ENCODE data around the gene KIRREL3. TPM values are rescaled to one million over a fixed set of nuclear protein-coding genes. Genes with fewer than 3 reads are reported as not detected.

KIRREL3 gene
- total RNA-seq, 1 donor from 2014 or later = 29.3 TPM

DNA sequence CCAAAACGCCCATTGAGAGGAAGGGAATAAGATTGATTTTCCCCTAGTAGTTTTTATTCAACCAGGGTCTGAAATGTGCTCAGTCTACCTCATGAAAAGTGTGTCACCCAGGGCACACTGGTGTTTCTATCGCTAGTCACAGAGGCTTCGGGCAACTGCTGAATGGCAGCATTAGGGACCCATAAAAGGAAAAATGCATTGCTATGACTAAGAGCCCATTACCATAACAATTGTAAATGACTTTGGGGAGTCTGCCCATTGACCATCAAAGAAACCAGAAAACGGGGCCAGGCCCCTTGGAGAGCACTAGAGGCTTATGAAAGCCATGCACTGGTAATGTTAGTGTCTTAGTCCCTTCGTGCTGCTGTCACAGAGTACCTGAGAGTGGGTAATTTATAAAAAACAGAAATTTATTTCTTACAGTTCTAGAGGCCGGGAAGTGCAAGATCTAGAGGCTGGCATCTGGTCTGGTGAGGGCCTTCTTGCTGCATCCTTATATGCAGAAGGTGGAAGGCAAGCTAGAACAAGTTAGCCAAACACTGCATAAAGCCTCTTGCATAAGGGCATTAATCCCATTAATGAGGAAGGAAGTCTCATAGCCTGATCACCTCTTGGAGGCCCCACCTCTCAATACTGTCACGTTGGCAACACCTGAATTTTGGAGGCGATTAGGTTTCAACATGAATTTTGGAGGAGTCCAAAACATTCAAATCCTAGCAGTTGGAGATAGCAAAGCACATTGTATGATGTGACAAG is 338.4 kb downstream of the KIRREL3 start:
- peak; percentile 10 for DNase-seq

DNA sequence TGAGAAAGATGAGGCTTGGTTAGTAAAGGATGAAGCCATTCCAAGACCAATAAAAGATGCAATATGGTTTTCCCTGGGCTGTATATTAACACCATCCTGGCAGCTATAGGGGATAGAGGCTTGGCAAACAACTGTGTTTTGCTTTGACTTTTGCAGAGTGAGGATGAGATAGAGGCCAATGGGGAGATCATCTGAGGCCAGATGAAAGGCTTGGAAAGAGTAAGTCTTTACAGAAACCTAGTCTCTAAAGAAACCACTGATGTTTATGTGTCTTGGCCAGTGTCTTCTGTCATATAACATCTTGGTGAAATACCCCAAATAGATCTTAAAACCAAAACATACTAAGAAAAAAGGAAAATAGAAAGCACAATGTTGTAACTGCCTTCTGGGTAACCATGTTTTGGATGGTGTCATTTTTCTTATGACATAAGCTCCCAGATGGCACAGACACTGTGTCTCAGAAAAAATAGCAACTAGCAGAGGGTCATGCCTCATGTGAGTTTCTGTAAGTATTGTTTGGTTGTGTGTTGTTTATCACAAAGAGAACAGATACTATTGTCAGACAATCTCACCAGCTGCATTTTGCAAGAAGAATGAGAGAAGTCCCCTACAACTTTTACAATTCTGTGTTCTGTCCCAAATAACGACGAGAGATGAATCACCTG is 339.7 kb downstream of the KIRREL3 start:
- no peak for DNase-seq

GRCh38 chr11:126660321-126660720 is 340.2 kb downstream of the KIRREL3 start:
- no peak for DNase-seq

DNA sequence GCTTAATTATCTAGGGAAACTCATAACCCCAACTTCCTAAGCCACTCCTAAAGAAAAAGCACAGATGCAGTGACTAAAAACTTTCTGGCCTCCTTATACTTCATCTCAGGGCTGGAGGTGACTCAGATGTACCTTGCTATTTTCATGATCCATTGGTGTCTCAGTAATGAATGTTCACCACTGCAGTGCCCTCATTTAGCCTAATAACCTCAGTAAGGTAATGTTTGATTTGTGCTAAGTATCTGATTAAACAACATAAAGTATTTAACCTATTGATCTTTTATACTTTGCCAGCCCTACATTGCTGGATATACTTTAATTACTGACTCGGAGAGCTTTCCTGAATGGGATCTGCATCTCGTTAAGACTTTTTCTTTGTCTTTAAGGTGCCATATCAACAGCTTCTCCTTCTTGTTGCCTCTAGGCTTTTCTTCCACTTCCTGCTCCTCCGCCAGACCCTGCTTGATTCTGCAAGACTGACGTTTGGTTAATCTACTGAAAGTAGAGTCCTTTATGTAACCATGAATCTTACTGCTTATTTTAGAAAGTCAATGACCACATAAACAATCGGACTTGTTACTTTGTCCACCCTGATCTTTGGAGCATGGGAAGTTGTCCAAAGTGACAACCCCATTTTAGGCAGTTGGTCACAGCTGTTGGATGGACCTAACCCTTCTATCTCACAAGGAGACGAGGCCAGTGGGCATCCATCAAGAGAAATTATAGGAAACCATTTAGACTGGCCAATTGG is 342.1 kb downstream of the KIRREL3 start:
- no peak for DNase-seq

- no peak for DNase-seq
These were observed 344.8 kb downstream of the KIRREL3 start for GRCh38 chr11:126655807-126656128.

DNA sequence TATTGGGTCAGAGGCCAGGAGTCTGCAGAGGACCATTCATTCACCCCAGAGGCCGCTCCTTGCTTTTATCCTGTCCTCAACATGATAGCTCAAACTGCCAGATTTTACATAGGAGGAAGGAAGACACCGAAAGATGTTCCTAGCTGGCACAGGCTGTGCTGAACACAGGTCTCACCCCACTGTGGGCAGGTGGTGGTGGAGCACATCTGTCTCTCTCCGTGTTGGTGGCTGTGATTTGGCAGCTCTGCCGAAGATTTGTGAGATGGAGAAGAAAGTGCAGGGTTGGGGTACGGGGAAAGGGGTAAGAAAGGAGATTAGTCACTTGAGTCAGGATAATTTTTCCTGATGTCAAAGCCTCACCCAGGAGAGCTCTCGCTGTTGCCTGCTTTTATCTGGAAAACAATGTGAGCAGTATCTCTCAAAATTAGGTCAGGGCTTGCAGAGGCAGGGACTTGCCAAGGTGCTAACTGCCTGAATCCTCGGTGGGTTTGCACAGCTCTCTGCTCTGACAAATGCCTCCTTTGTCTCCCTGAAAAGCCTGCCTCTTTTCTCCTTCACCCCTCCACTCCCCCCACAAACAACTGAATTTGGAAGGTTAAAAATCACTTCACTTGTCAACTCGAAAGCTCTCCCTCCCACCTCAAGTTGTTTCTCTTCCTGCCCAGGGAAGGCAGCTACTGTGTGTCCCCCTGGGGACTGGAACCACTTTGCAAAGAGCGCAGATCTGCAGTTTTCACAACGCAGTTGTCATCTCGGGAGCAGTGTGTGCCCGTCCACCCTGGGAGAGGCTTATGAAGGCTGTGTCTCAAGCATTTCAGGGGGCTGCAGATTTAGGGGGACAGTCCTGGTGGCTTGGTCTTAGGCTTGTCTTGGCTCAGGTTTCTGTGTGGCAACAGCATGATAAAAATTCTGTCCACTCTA is 345.4 kb downstream of the KIRREL3 start:
- DNase-seq = no peak

DNA sequence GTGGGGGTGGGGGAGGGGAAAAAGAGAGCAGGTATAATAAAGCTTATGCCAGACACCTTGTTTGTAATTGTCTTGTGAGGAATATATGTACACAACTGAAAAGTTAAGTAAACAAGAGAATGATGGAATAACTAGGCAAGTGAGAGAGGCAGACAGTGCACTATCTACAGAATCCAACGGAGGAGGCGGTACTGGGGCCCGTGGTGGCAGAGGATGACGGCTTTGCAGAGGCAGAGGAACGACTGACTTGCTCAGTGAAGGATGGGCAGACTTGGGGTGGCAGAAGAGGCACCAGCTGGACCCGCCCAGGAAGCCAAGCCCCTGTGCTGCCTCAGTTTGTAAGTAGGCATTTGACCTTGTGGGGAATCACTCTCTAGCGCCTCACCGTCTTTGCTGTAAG is 347.5 kb downstream of the KIRREL3 start:
- no peak for DNase-seq

DNA sequence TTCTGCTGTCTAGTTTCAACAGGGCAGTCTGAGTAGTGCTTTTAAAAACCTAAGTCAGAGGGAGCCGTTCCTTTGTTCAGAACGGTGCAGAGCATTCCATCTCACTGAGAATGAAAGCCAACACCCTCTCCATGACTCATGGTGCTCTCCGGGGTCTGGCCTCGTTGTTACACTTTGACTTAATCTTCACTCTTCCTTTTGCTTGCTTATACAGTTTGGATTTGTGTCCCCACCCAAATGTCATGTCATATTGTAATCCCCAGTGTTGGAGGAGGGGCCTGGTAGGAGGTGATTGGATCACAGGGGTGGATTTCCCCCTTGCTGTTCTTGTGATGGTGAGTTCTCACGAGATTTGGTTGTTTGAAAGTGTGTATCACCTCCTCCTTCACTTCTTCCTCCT is 352.8 kb downstream of the KIRREL3 start:
- no peak for DNase-seq

- no peak for DNase-seq
These were observed 353.6 kb downstream of the KIRREL3 start for GRCh38 chr11:126646701-126647557.

- DNase-seq = no peak
These were observed 355.4 kb downstream of the KIRREL3 start for GRCh38 chr11:126645186-126645585.

GRCh38 chr11:126640186-126640585 is 360.4 kb downstream of the KIRREL3 start:
- no peak for DNase-seq

DNA sequence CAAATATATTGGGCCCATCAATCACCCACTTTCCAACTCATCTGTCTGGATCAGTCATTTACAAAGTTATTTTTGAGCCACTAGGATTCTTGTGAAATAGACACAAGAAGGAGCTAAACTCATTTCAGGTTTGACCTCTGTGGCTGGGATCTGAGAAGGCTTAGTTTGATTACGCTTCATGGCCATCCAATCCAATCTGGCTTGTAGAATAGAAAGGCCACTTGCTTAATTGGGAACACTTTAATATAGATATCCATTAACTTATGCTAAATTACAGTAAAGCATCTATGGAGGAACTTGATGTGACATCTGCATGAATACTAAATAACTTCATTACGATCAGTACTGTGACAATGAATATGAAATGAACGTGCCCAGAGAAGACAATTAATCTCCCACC is 360.9 kb downstream of the KIRREL3 start:
- no peak for DNase-seq

- no peak for DNase-seq
These were observed 361.9 kb downstream of the KIRREL3 start for GRCh38 chr11:126638648-126639047.

- no peak for DNase-seq
These were observed 362.8 kb downstream of the KIRREL3 start for GRCh38 chr11:126637795-126638175.

- no peak for DNase-seq
These were observed 363.4 kb downstream of the KIRREL3 start for GRCh38 chr11:126636911-126637794.

GRCh38 chr11:126635511-126635910 is 365.1 kb downstream of the KIRREL3 start:
- DNase-seq = no peak

DNA sequence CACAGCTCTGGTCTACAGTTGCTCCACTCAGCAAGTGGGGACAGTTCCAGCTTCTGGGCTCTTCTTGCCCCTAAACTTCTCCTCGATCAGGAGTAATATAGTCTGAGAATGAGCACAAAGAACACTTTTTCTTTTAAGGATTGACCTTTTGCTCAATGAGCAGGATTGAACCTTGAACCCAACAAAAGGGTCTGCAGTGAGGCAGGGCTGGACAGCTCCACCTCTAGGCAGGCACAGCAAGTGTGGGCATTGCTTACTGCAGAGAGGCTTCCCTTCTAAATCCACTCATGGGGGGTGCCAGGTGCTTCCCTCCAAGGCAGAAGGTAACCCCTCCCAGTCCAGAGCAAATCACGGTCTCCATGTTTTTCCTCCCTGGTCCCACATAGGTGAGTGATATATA is 365.6 kb downstream of the KIRREL3 start:
- no peak for DNase-seq

DNA sequence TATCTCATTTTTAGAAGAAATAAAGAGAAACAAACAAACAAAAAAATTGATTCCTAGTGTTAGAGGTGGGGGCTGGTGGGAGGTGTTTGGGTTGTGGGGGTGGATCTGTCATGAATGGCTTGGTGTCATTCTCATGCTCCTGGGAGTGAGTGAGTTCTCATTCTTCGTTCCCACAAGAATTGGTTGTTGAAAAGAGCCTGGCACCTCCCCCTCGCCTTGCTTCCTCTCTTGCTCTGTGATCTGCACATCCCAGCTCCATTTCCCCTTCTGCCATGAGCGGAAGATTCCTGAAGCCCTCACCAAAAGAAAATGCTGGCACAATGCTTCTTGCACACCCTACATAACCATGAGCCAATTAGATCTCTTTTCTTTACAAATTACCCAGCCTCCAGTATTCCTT is 367.2 kb downstream of the KIRREL3 start:
- DNase-seq = no peak

DNA sequence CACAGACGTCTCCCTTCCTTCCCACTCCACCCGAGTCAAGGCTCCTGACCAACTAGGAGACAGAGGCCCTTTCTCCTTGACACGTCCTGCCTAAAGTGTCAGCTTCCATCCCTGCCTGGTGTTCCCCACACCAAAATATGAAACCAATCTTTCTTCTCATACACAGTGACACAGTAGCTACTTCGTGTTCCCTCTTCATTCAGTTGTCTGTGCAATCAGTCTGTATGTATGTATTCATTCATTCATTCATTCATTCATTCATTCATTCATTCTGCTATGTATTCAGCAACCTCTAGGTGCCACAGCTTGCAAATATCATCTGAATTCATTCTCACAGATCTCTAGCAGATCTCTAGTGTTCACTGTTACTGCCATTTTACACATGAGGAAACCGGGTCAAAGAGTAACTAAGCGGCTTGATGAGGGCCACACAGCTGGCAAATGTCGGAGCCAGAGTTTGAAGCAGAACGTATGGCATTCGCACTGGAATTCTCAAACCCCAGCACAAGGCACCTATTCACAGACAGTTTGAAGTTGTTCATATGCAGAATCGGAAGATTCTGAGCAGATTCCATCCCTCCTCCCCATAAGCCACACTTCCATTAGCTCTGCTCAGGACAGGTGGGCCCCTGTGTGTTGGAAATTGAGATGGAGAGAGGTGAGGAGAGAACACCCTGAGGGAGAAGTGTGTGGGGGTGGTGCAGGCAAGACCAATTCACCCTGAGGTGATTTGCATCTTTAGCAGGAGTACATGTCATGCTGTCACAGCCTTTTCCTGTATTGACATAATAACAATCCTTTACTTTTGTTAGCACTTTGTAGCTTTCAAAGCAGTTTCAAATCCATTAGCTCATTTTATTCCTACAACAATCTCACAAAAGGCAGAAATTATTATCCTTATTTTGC is 369.4 kb downstream of the KIRREL3 start:
- no peak for DNase-seq
